Measurements from ENCODE around the gene ARHGAP28. TPM values are rescaled to one million over a fixed set of nuclear protein-coding genes. Genes with fewer than 3 reads are reported as not detected.

The ARHGAP28 gene
- total RNA-seq, 1 experiment from 2014 or later, result 118 TPM

DNA sequence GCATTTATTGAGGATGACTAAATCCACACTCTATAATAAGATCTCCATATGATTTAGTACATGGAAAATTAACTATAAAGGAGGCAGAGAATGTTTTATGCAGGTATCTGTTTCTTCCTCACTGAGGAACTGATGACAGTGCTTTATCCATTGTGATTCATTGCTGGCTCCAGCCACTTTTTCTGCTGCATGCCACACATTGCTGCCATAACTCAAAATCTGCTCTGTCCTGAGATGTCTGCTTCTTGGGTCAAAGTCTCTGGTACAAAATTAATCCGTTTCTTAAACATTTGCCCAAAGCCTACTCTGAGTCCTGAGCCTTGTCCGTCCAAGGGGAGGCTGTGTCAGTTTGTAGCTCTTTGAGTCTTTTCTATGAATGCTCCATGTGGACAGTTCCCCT, 15.5 kb upstream of the ARHGAP28 start:
- H3K4me3 Mint-ChIP-seq (ENCODE audit: unreplicated experiment), result peak overlapping the region; percentile 56
- BruUV-seq (replicated peaks), result no TSS peak
- intact Hi-C loops (cut with micrococcal nuclease; ENCODE audit: unreplicated experiment), result loop anchor here (1.0 kb wide), 2 partner anchors 15 to 52 kb away; partner anchors contain the start of gene ARHGAP28
- peak overlapping the region; percentile 93 for H3K27ac Mint-ChIP-seq (ENCODE audit: unreplicated experiment)
- peaks cover 11% of the 10 kb centered on the region for H3K9me3 Mint-ChIP-seq (ENCODE audit: unreplicated experiment)
- H3K4me1 Mint-ChIP-seq (ENCODE audit: low read depth, unreplicated experiment), result peaks cover 55% of the 10 kb centered on the region
- DNase-seq, result peak; percentile 72 to 75
- Histone ChIP-seq H3K36me3 (ENCODE audit: control insufficient read depth, insufficient read depth, low read length) (no peaks in the 10 kb centered on the region; the same call in 1 of the 2 replicates), H3K27me3 (replicated peaks; ENCODE audit: control insufficient read depth, insufficient read depth, low read length) (no peaks in the 10 kb centered on the region), H3K4me1 (peaks cover 76% of the 10 kb centered on the region), H3K4me3 (ENCODE audit: low read depth, low read length) (no peak overlapping the region), H3K9me3 (no peaks in the 10 kb centered on the region)
- CTCF ChIA-PET, result no interaction called here
- POLR2A ChIA-PET, result interaction anchor here (1.0 kb wide), 1 partner anchor 148 kb away, joined by 4 read pairs; no protein-coding TSS in a partner anchor
- H3K27me3 Mint-ChIP-seq (ENCODE audit: insufficient read depth, unreplicated experiment), result no peaks in the 10 kb centered on the region
- no peaks in the 10 kb centered on the region for H3K36me3 Mint-ChIP-seq (ENCODE audit: insufficient read depth, unreplicated experiment)
- TF ChIP-seq, protein P1, sequence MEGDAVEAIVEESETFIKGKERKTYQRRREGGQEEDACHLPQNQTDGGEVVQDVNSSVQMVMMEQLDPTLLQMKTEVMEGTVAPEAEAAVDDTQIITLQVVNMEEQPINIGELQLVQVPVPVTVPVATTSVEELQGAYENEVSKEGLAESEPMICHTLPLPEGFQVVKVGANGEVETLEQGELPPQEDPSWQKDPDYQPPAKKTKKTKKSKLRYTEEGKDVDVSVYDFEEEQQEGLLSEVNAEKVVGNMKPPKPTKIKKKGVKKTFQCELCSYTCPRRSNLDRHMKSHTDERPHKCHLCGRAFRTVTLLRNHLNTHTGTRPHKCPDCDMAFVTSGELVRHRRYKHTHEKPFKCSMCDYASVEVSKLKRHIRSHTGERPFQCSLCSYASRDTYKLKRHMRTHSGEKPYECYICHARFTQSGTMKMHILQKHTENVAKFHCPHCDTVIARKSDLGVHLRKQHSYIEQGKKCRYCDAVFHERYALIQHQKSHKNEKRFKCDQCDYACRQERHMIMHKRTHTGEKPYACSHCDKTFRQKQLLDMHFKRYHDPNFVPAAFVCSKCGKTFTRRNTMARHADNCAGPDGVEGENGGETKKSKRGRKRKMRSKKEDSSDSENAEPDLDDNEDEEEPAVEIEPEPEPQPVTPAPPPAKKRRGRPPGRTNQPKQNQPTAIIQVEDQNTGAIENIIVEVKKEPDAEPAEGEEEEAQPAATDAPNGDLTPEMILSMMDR (IDR thresholded peaks at IDR 0.05; ENCODE audit: insufficient read depth in 1 of 2, low read depth in 1 of 2, low read length in 1 of 2, severe bottlenecking in 1 of 2, unreplicated experiment in 1 of 2), result no peak

DNA sequence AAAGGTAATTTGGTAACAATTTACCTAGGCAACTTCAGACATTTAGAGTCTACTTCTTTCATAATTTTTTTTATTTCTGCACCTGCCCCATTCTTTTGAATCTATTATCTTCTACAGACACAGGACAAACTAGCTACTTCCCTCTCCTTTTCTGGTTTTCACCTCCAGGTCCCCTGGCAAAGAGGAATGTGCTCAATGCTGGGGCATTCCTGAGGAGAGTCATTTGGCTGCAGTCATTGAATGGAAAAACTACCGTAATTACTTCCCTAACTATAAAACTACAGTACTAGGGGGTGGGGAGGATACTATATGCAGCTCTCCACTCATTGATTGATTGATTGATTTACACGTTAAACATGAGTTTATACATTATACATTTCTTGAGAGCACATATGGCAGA, 11.2 kb upstream of the ARHGAP28 start:
- intact Hi-C loops (cut with micrococcal nuclease; ENCODE audit: unreplicated experiment), result loop anchor here (5.0 kb wide), 1 partner anchor 439 kb away; no protein-coding TSS in a partner anchor
- CTCF ChIA-PET, result interaction anchor here (0.6 kb wide), 1 partner anchor 157 kb away, joined by 5 read pairs; no protein-coding TSS in a partner anchor

DNA sequence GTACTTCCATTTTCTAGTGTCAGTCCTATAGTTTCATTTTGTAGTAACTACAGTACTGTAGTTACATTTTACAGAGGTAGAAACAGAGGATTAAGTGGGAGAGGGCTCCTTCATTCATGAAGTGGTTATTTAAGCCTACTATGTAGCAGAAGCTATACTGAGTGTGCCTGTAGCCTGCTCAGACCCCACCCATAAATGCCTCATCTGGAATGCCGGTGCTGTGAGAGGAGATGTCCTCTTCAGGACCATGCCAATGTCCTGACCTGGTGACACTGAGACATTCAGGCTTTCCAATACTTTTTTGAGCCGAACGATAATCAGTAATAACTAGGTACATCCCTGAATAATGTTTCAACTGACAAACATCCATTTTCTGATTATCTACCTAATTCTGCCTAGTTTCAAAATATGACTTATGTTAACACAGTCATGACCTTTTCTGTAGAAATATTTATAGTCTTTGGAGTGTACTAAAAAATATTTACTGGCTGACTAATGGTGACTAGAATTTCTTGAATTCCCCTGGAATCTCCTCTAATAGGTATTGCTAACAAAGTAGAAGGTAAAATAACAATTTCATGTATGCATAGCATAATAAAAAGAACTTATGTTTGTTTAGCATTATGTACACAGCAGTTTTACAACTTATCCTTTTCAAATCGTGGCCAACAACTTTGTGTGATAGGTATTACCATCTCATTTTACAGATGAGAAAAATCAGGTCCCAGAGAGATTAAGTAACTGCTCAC, 10.2 kb upstream of the ARHGAP28 start:
- CTCF ChIA-PET, result no interaction called here
- peak; percentile 68 to 83 for DNase-seq
- peaks cover 67% of the 10 kb centered on the region for H3K4me1 Mint-ChIP-seq (ENCODE audit: low read depth, unreplicated experiment)

More for the DNA sequence above, 11.2 kb upstream of the ARHGAP28 start:
- H3K4me3 Mint-ChIP-seq (ENCODE audit: unreplicated experiment), result peak overlapping the region; percentile 56
- Histone ChIP-seq H3K4me3 (ENCODE audit: low read depth, low read length) (no peak overlapping the region), H3K36me3 (ENCODE audit: control insufficient read depth, insufficient read depth, low read length) (no peaks in the 10 kb centered on the region; the same call in 1 of the 2 replicates), H3K27me3 (replicated peaks; ENCODE audit: control insufficient read depth, insufficient read depth, low read length) (no peaks in the 10 kb centered on the region), H3K4me1 (peaks cover 100% of the 10 kb centered on the region), H3K9me3 (no peaks in the 10 kb centered on the region)
- no TSS peak for BruUV-seq (replicated peaks)
- TF ChIP-seq, protein P1 (IDR thresholded peaks at IDR 0.05; ENCODE audit: insufficient read depth in 1 of 2, low read depth in 1 of 2, low read length in 1 of 2, severe bottlenecking in 1 of 2, unreplicated experiment in 1 of 2), result no peak
- peaks cover 72% of the 10 kb centered on the region for H3K4me1 Mint-ChIP-seq (ENCODE audit: low read depth, unreplicated experiment)
- H3K36me3 Mint-ChIP-seq (ENCODE audit: insufficient read depth, unreplicated experiment), result no peaks in the 10 kb centered on the region
- no peaks in the 10 kb centered on the region for H3K27me3 Mint-ChIP-seq (ENCODE audit: insufficient read depth, unreplicated experiment)
- no peaks in the 10 kb centered on the region for H3K9me3 Mint-ChIP-seq (ENCODE audit: unreplicated experiment)
- H3K27ac Mint-ChIP-seq (ENCODE audit: unreplicated experiment), result peak overlapping the region; percentile 99
- POLR2A ChIA-PET, result interaction anchor here (0.5 to 0.6 kb wide), 2 partner anchors 12 to 150 kb away, joined by 3 read pairs; no protein-coding TSS in a partner anchor
- no peak for DNase-seq

More for the DNA sequence above, 10.2 kb upstream of the ARHGAP28 start:
- H3K36me3 ChIP-seq (ENCODE audit: control insufficient read depth, insufficient read depth, low read length), result no peaks in the 10 kb centered on the region; the same call in 1 of the 2 replicates
- no TSS peak for BruUV-seq (replicated peaks)
- Mint-ChIP-seq H3K36me3 (ENCODE audit: insufficient read depth, unreplicated experiment) (no peaks in the 10 kb centered on the region), H3K27ac (ENCODE audit: unreplicated experiment) (peak overlapping the region; percentile 99), H3K9me3 (ENCODE audit: unreplicated experiment) (no peaks in the 10 kb centered on the region), H3K27me3 (ENCODE audit: insufficient read depth, unreplicated experiment) (no peaks in the 10 kb centered on the region), H3K4me3 (ENCODE audit: unreplicated experiment) (peak overlapping the region; percentile 56)
- H3K9me3 ChIP-seq, result no peaks in the 10 kb centered on the region
- no peak overlapping the region for H3K4me3 ChIP-seq (ENCODE audit: low read depth, low read length)
- intact Hi-C loops (cut with micrococcal nuclease; ENCODE audit: unreplicated experiment), result loop anchor here (1.0 to 5.0 kb wide), 5 partner anchors 10 to 438 kb away; partner anchors contain the start of gene ARHGAP28
- TF ChIP-seq, protein P1 (IDR thresholded peaks at IDR 0.05; ENCODE audit: insufficient read depth in 1 of 2, low read depth in 1 of 2, low read length in 1 of 2, severe bottlenecking in 1 of 2, unreplicated experiment in 1 of 2), result no peak
- POLR2A ChIA-PET, result no interaction called here
- H3K4me1 ChIP-seq, result peaks cover 100% of the 10 kb centered on the region
- no peaks in the 10 kb centered on the region for H3K27me3 ChIP-seq (replicated peaks; ENCODE audit: control insufficient read depth, insufficient read depth, low read length)

All from Caco-2 (cell line).